Ovary (tissue), 9 donors: Measurements from ENCODE around the gene MCTP1. TPM values are rescaled to one million over a fixed set of nuclear protein-coding genes. Genes with fewer than 3 reads are reported as not detected.

Experiments
- DNase-seq, 5 donors: peaks; one replicate each; pipeline ENCODE4 v3.0.0-alpha.2; 2019 to 2020
- H3K27ac ChIP-seq, 2 donors: fragments of 200-600 bp; one replicate each; pipeline versions ENCODE4 v1.5.1 to v1.8.0; 2019 to 2022
- H3K27me3 ChIP-seq: fragments of 200-600 bp; one replicate; pipeline ENCODE4 v1.8.0; 2022
- H3K36me3 ChIP-seq: fragments of 200-600 bp; sonication (generic); one replicate; pipeline ENCODE4 v1.5.1; 2019
- H3K4me1 ChIP-seq: one replicate; pipeline ENCODE4 v1.8.1; 2013; ENCODE audit warnings: mild to moderate bottlenecking, moderate library complexity; ENCODE audit not compliant: insufficient read depth
- H3K4me3 ChIP-seq: fragments of 200-600 bp; sonication (generic); one replicate; pipeline ENCODE4 v1.5.1; 2017
- H3K9me3 ChIP-seq, 2 donors: fragments of 200-600 bp in 1 of 2; sonication (generic) in 1 of 2; one replicate each; pipeline versions ENCODE4 v1.5.1 to v1.8.1; 2013 to 2019; ENCODE audit warnings: mild to moderate bottlenecking in 1 of 2, moderate library complexity in 1 of 2
- CTCF ChIP-seq, 3 donors: fragments of 450-650 bp in 2 of 3; fragments of 200-600 bp in 1 of 3; IDR thresholded peaks; one replicate each; pipeline versions ENCODE4 v1.5.1 to v1.8.0; 2016 to 2022; ENCODE audit warnings: antibody characterized with exemption in 3 of 3, mild to moderate bottlenecking in 1 of 3
- EP300 ChIP-seq: sonication (generic); formaldehyde crosslinking; IDR thresholded peaks from one replicate; pipeline ENCODE4 v1.6.1; 2017; ENCODE audit warnings: antibody characterized with exemption
- POLR2A ChIP-seq: fragments of 450-650 bp; IDR thresholded peaks from one replicate; pipeline ENCODE4 v1.6.1; 2017; ENCODE audit warnings: antibody characterized with exemption, mild to moderate bottlenecking, moderate library complexity
- WGBS, 3 donors: extraction: QIAGEN DNeasy Blood & Tissue Kit in 1 of 3; methylation state at CpG; one replicate each; pipeline versions ENCODE4 v1.1.5 to v1.1.7; 2013 to 2017; 5-methylcytosine and 5-hydroxymethylcytosine counted together
- intact Hi-C, 4 donors: fragments of 100-400 bp; cut with DNase I; formaldehyde crosslinking; loops; one replicate each; pipeline versions ENCODE4 v1.11.0 to v1.15.1; 2022 to 2023
- polyA plus RNA-seq, 2 donors: library from polyadenylated mRNA; stranded (reverse); fragments of 200-250 nt in 1 of 2; fragments of 350-450 nt in 1 of 2; fragmentation: Illumina TruSeq in 1 of 2; extraction: RNeasy Lipid Tissue Mini Kit (QIAGEN cat#74804) in 1 of 2; gene quantifications; one replicate each; pipeline ENCODE4 v1.2.3, GENCODE V29; 2013 to 2014
- total RNA-seq, 7 donors: library from RNA; depleted of rRNA in 2 of 7; stranded (reverse); fragments of >200 nt in 2 of 7; fragmentation: NEBNext Ultra II Directional in 3 of 7; extraction: Animal tissue kit (Norgen Biotek cat#: 25700) in 3 of 7; gene quantifications; one replicate each; pipeline versions ENCODE4 v1.1.0 to v1.2.4, GENCODE V29; 2016 to 2023
- donor health status: DM: no; HTN: no; CAD: no; lungs with moderate emphysema.
- donor health status: DM: no; HTN: no; CAD: no.
- donor health status: Bipolar disorder and iron deficiency.
- donor health status: DM: yes; HTN: yes; CAD: no.
- donor health status: DM: no; HTN: no; CAD: no.
- donor health status: DM: yes; HTN: yes; CAD: no.

Gene MCTP1
- total and polyA plus RNA-seq, 9 donors, result 1.7 to 11.4 (median 5.0) TPM

GRCh38 chr5:95261437-95262175 is 23.3 kb downstream of the MCTP1 start:
- WGBS, 3 donors, result 58 to 64% (median 60%) methylated on average over 4 of the region's 4 CpGs
- H3K4me1 ChIP-seq, result no peaks in the 10 kb centered on the region
- H3K27me3 ChIP-seq, result no peaks in the 10 kb centered on the region
- no peaks in the 10 kb centered on the region for H3K36me3 ChIP-seq
- H3K27ac ChIP-seq, result no peak overlapping the region
- DNase-seq, result no peak
- no peaks in the 10 kb centered on the region for H3K9me3 ChIP-seq
- intact Hi-C loops, result no loop called here
- TF ChIP-seq POLR2A (no peak), CTCF (IDR thresholded peaks at IDR 0.05) (no peak), EP300 (no peak)
- H3K4me3 ChIP-seq, result no peak overlapping the region

- TF ChIP-seq POLR2A (no peak), CTCF (IDR thresholded peaks at IDR 0.05) (no peak), EP300 (no peak)
- no peaks in the 10 kb centered on the region for H3K9me3 ChIP-seq
- DNase-seq, result no peak
- intact Hi-C loops, result no loop called here
- no peak overlapping the region for H3K4me3 ChIP-seq
- no peaks in the 10 kb centered on the region for H3K27me3 ChIP-seq
- H3K27ac ChIP-seq, result no peak overlapping the region
- H3K4me1 ChIP-seq, result no peaks in the 10 kb centered on the region
- H3K36me3 ChIP-seq, result no peaks in the 10 kb centered on the region
These were observed 27.9 kb downstream of the MCTP1 start for GRCh38 chr5:95256991-95257390.

- no peak overlapping the region for H3K27ac ChIP-seq
- H3K4me3 ChIP-seq, result no peak overlapping the region
- intact Hi-C loops, result no loop called here
- no peaks in the 10 kb centered on the region for H3K4me1 ChIP-seq
- no peak for TF ChIP-seq POLR2A
- no peak for TF ChIP-seq EP300
- no peak for TF ChIP-seq CTCF (IDR thresholded peaks at IDR 0.05)
- WGBS, 3 donors, result 40 to 58% (median 54%) methylated on average over 2 of the region's 2 CpGs
- H3K27me3 ChIP-seq, result no peaks in the 10 kb centered on the region
- no peaks in the 10 kb centered on the region for H3K9me3 ChIP-seq
- no peaks in the 10 kb centered on the region for H3K36me3 ChIP-seq
- DNase-seq, result no peak
These were observed 28.4 kb downstream of the MCTP1 start for GRCh38 chr5:95256446-95256845.

- intact Hi-C loops, result no loop called here
- Histone ChIP-seq H3K4me3 (no peak overlapping the region), H3K27ac (no peak overlapping the region), H3K36me3 (no peaks in the 10 kb centered on the region), H3K4me1 (no peaks in the 10 kb centered on the region), H3K9me3 (no peaks in the 10 kb centered on the region), H3K27me3 (no peaks in the 10 kb centered on the region)
- no peak for DNase-seq
- TF ChIP-seq EP300 (no peak), CTCF (IDR thresholded peaks at IDR 0.05) (no peak), POLR2A (no peak)
These were observed 32.1 kb downstream of the MCTP1 start for GRCh38 chr5:95252801-95253200.
